ENCODE data around the gene ZNF362.

Gene ZNF362

GRCh38 chr1:33280091-33280661, 23.9 kb downstream of the ZNF362 start:
- no peak for DNase-seq (ENCODE audit: low read depth, low spot score)
- in situ Hi-C loops (cut with HindIII; ENCODE audit: low sequenced_read_pairs), result no loop called here
- TF ChIP-seq, protein P1, sequence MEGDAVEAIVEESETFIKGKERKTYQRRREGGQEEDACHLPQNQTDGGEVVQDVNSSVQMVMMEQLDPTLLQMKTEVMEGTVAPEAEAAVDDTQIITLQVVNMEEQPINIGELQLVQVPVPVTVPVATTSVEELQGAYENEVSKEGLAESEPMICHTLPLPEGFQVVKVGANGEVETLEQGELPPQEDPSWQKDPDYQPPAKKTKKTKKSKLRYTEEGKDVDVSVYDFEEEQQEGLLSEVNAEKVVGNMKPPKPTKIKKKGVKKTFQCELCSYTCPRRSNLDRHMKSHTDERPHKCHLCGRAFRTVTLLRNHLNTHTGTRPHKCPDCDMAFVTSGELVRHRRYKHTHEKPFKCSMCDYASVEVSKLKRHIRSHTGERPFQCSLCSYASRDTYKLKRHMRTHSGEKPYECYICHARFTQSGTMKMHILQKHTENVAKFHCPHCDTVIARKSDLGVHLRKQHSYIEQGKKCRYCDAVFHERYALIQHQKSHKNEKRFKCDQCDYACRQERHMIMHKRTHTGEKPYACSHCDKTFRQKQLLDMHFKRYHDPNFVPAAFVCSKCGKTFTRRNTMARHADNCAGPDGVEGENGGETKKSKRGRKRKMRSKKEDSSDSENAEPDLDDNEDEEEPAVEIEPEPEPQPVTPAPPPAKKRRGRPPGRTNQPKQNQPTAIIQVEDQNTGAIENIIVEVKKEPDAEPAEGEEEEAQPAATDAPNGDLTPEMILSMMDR (IDR thresholded peaks at IDR 0.05; ENCODE audit: low read depth, low read length), result no peak
- H3K4me3 ChIP-seq (ENCODE audit: low read depth, low read length), result no peak overlapping the region

DNA sequence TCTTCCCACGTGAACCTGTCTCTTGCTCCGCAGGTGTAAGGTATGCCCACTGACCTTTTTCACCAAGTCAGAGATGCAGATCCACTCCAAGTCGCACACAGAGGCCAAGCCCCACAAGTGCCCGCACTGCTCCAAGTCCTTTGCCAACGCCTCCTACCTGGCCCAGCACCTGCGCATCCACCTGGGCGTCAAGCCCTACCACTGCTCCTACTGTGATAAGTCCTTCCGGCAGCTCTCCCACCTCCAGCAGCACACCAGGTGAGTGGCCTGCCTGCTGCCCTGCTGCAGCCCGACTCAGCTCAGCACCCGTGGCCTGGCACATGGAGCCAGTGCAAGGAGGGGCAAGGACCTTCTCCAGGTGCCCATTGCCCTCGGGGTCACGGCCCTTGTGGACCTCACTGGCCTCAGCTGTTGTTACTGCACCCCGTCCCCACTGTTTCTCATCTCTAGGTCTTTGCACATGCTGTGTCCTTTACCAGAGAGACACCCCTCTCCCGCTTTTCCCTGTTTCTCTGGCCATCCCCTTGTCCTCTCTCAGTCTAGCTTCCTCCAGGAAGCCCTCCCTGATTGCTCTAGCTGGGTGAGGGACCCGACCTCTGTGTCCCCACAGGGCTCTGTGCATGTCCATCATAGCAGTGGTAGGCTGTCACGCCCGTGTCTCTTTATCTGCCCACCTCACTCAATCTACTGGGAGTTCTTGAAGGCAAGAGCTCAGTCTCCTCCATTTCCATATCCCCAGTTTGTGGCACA, 25.4 kb downstream of the ZNF362 start:
- H3K4me3 ChIP-seq (ENCODE audit: low read depth, low read length), result no peak overlapping the region
- no peak for DNase-seq (ENCODE audit: low read depth, low spot score)
- in situ Hi-C loops (cut with HindIII; ENCODE audit: low sequenced_read_pairs), result no loop called here
- TF ChIP-seq, protein P1 (IDR thresholded peaks at IDR 0.05; ENCODE audit: low read depth, low read length), result no peak

DNA sequence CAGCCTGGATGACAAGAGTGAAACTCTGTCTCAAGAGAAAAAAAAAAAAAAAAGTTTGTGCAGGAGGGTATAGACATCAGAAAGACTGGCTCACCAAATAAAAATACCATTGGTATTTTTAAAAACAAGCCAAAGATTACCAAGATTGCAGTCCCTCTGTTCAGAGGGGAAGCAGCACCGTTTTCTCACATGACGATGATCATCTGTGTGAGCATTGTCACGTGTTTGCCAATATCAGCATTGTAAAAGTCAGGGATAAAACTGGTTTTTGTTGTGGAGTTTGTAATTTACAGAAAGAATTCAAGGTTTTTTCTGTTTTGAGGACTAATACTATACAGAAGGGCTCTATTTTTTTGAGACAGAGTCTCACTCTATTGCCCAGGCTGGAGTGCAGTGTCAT, 26.5 kb downstream of the ZNF362 start:
- in situ Hi-C loops (cut with HindIII; ENCODE audit: low sequenced_read_pairs), result no loop called here
- DNase-seq (ENCODE audit: low read depth, low spot score), result no peak
- no peak overlapping the region for H3K4me3 ChIP-seq (ENCODE audit: low read depth, low read length)
- TF ChIP-seq, protein P1 (IDR thresholded peaks at IDR 0.05; ENCODE audit: low read depth, low read length), result no peak

DNA sequence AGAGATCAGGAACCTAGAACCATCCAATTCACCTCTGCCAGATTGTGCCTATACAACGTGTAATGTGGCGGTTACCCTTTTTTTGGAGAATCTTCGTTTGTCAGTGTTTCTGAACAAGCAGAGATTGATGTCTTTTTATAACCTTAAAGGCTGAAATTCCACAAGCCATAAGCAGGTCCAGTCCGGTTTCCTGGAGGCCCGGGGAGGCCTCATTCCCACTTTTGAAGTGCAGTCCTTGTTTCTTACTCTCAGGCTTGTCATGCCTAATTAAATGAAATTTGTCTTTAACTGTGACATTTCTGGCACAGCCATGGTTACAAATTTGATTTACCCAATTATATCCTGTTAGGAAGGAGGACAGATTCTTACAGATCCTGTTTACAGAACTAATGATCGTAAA, 27.8 kb downstream of the ZNF362 start:
- in situ Hi-C loops (cut with HindIII; ENCODE audit: low sequenced_read_pairs), result no loop called here
- no peak overlapping the region for H3K4me3 ChIP-seq (ENCODE audit: low read depth, low read length)
- TF ChIP-seq, protein P1 (IDR thresholded peaks at IDR 0.05; ENCODE audit: low read depth, low read length), result no peak
- no peak for DNase-seq (ENCODE audit: low read depth, low spot score)

GRCh38 chr1:33286451-33287185, 30.3 kb downstream of the ZNF362 start:
- in situ Hi-C loops (cut with HindIII; ENCODE audit: low sequenced_read_pairs), result no loop called here
- no peak overlapping the region for H3K4me3 ChIP-seq (ENCODE audit: low read depth, low read length)

GRCh38 chr1:33287317-33287716, 31.0 kb downstream of the ZNF362 start:
- no peak overlapping the region for H3K4me3 ChIP-seq (ENCODE audit: low read depth, low read length)
- in situ Hi-C loops (cut with HindIII; ENCODE audit: low sequenced_read_pairs), result no loop called here
- TF ChIP-seq, protein P1 (IDR thresholded peaks at IDR 0.05; ENCODE audit: low read depth, low read length), result no peak
- no peak for DNase-seq (ENCODE audit: low read depth, low spot score)

More at GRCh38 chr1:33286451-33287185, 30.3 kb downstream of the ZNF362 start:
- TF ChIP-seq, protein P1 (IDR thresholded peaks at IDR 0.05; ENCODE audit: low read depth, low read length), result no peak
- no peak for DNase-seq (ENCODE audit: low read depth, low spot score)
